ENCODE results near the gene GOLGA5. TPM values are rescaled to one million over a fixed set of nuclear protein-coding genes. Genes with fewer than 3 reads are reported as not detected.

The GOLGA5 gene
- total and polyA plus RNA-seq, 11 donors: 18.1 to 25.9 (median 22.9) TPM

- 73 to 81% (median 76%) methylated on average over 6 of the region's 6 CpGs for WGBS, 4 donors
- no peak for ATAC-seq
- Histone ChIP-seq H3K4me1 (no peaks in the 10 kb centered on the region), H3K4me3 (no peak overlapping the region), H3K36me3 (no peaks in the 10 kb centered on the region), H3K27me3 (peaks cover 0 to 7% (median 0%) of the 10 kb centered on the region in 9 donors), H3K27ac (no peak overlapping the region), H3K9me3 (peaks cover 0 to 12% (median 0%) of the 10 kb centered on the region in 12 donors)
- DNase-seq: no peak
- no peak for TF ChIP-seq POLR2A (IDR thresholded peaks at IDR 0.05)
- TF ChIP-seq, protein P1, sequence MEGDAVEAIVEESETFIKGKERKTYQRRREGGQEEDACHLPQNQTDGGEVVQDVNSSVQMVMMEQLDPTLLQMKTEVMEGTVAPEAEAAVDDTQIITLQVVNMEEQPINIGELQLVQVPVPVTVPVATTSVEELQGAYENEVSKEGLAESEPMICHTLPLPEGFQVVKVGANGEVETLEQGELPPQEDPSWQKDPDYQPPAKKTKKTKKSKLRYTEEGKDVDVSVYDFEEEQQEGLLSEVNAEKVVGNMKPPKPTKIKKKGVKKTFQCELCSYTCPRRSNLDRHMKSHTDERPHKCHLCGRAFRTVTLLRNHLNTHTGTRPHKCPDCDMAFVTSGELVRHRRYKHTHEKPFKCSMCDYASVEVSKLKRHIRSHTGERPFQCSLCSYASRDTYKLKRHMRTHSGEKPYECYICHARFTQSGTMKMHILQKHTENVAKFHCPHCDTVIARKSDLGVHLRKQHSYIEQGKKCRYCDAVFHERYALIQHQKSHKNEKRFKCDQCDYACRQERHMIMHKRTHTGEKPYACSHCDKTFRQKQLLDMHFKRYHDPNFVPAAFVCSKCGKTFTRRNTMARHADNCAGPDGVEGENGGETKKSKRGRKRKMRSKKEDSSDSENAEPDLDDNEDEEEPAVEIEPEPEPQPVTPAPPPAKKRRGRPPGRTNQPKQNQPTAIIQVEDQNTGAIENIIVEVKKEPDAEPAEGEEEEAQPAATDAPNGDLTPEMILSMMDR (IDR thresholded peaks at IDR 0.05): no peak
- intact Hi-C loops (cut with DNase I): no loop called here
Observed at GRCh38 chr14:92863286-92864080, 69.4 kb downstream of the GOLGA5 start.

- no peak for ATAC-seq
- Histone ChIP-seq H3K4me3 (no peak overlapping the region), H3K36me3 (no peaks in the 10 kb centered on the region), H3K27ac (no peak overlapping the region), H3K9me3 (peaks cover 0 to 12% (median 0%) of the 10 kb centered on the region in 12 donors), H3K4me1 (no peaks in the 10 kb centered on the region), H3K27me3 (peaks cover 0 to 7% (median 0%) of the 10 kb centered on the region in 9 donors)
- WGBS, 4 donors: 80 to 94% (median 85%) methylated on average over 1 of the region's 1 CpG
- intact Hi-C loops (cut with DNase I): no loop called here
- DNase-seq: no peak
- TF ChIP-seq POLR2A (IDR thresholded peaks at IDR 0.05): no peak
- TF ChIP-seq, protein P1 (IDR thresholded peaks at IDR 0.05): no peak
Observed at GRCh38 chr14:92865674-92866073, 71.6 kb downstream of the GOLGA5 start.

- Histone ChIP-seq H3K4me1 (no peaks in the 10 kb centered on the region), H3K4me3 (no peak overlapping the region), H3K27ac (no peak overlapping the region), H3K36me3 (no peaks in the 10 kb centered on the region), H3K27me3 (peaks cover 0 to 7% (median 0%) of the 10 kb centered on the region in 9 donors), H3K9me3 (peaks cover 0 to 12% (median 0%) of the 10 kb centered on the region in 12 donors)
- DNase-seq (no peak), ATAC-seq (no peak)
- intact Hi-C loops (cut with DNase I): no loop called here
- WGBS, 4 donors: 61 to 80% (median 69%) methylated on average over 3 of the region's 3 CpGs
- no peak for TF ChIP-seq POLR2A (IDR thresholded peaks at IDR 0.05)
- TF ChIP-seq, protein P1 (IDR thresholded peaks at IDR 0.05): no peak
Observed at GRCh38 chr14:92866181-92866752, 72.2 kb downstream of the GOLGA5 start.
